Endothelial cell of umbilical vein (primary cell): ENCODE measurements around the gene SERINC2. TPM values are rescaled to one million over a fixed set of nuclear protein-coding genes. Genes with fewer than 3 reads are reported as not detected.

ENCODE experiments used
- BruUV-seq: library from RNA; stranded (reverse); fragments of 400-500 nt; replicated peaks from 2 replicates; lab custom pipeline; 2021; lab: Mats Ljungman, UMichigan
- CTCF ChIA-PET: fragments of 300-600, 350-600 bp; sonication (Branson Sonifier 250); formaldehyde crosslinking; loops from one replicate; lab custom pipeline; 2021; ENCODE audit warnings: antibody characterized with exemption, inconsistent platforms; lab: Charles Lee
- POLR2A ChIA-PET: fragments of 300-600, 350-600 bp; sonication (Branson Sonifier 250); formaldehyde crosslinking; loops from one replicate; lab custom pipeline; 2021; ENCODE audit warnings: antibody characterized with exemption, inconsistent platforms; lab: Charles Lee
- DNase-seq: peaks from one replicate; pipeline ENCODE4 v3.0.0-alpha.2; 2011; ENCODE audit warnings: low read depth, low spot score
- FAIRE-seq: peaks from 2 replicates; lab custom pipeline; 2011; peaks lifted over from hg19 to GRCh38; lab: Jason Lieb, UNC
- H2AFZ ChIP-seq: 2 replicates; pipeline ENCODE4 v1.6.0; 2012; ENCODE audit warnings: low read depth, low read length, control low read depth, inconsistent platforms
- H3K27ac ChIP-seq: 2 replicates; pipeline ENCODE4 v1.5.1; 2011; ENCODE audit warnings: low read depth, mild to moderate bottlenecking, control low read depth, low read length, moderate library complexity; ENCODE audit not compliant: insufficient read depth
- H3K27me3 ChIP-seq, 2 experiments: 2 replicates each; pipeline versions ENCODE4 v1.6.0 to v1.6.1; 2011; ENCODE audit warnings: low read length in 2 of 2, mixed read lengths in 1 of 2; ENCODE audit not compliant: control insufficient read depth in 2 of 2, insufficient read depth in 2 of 2
- H3K36me3 ChIP-seq, 2 experiments: 2 replicates in 1 of 2; 3 replicates in 1 of 2; pipeline ENCODE4 v1.5.1; 2011; ENCODE audit warnings: low read length in 2 of 2, mild to moderate bottlenecking in 1 of 2, moderate library complexity in 1 of 2; ENCODE audit not compliant: control insufficient read depth in 2 of 2, insufficient read depth in 2 of 2; ENCODE audit errors: extremely low read depth in 1 of 2
- H3K4me1 ChIP-seq: 3 replicates; pipeline ENCODE4 v1.5.1; 2011; ENCODE audit warnings: mild to moderate bottlenecking, low read length; ENCODE audit not compliant: control insufficient read depth, insufficient read depth; ENCODE audit errors: extremely low read depth
- H3K4me2 ChIP-seq: 2 replicates; pipeline ENCODE4 v1.6.1; 2011; ENCODE audit warnings: low read length, control low read depth, mixed read lengths; ENCODE audit not compliant: insufficient read depth
- H3K4me3 ChIP-seq, 3 experiments: fragments of 200-600 bp in 1 of 3; sonication (generic), shearing (Covaris generic) in 1 of 3; replicated peaks in 1 of 3; 2 replicates each; pipeline ENCODE4 v1.5.1; 2011 to 2016; ENCODE audit warnings: control low read depth in 3 of 3, low read length in 3 of 3, mild to moderate bottlenecking in 2 of 3, inconsistent platforms in 1 of 3, low read depth in 1 of 3, moderate library complexity in 1 of 3; ENCODE audit not compliant: insufficient read depth in 1 of 3
- H3K79me2 ChIP-seq: 2 replicates; pipeline ENCODE4 v1.6.0; 2012; ENCODE audit warnings: low read length, inconsistent platforms; ENCODE audit not compliant: control insufficient read depth, insufficient read depth
- H3K9ac ChIP-seq: replicated peaks from 2 replicates; pipeline ENCODE3; 2011; ENCODE audit warnings: low read length, control low read depth; ENCODE audit not compliant: insufficient read depth; ENCODE audit errors: extremely low read depth
- H3K9me1 ChIP-seq: replicated peaks from 3 replicates; pipeline ENCODE4 v1.6.0; 2011; ENCODE audit warnings: mild to moderate bottlenecking, low read length; ENCODE audit not compliant: control insufficient read depth, insufficient read depth; ENCODE audit errors: extremely low read depth
- H3K9me3 ChIP-seq: replicated peaks from 2 replicates; pipeline ENCODE4 v1.5.1; 2012; ENCODE audit warnings: low read length, inconsistent platforms; ENCODE audit not compliant: control insufficient read depth, insufficient read depth
- H4K20me1 ChIP-seq: replicated peaks from 2 replicates; pipeline ENCODE3; 2011; ENCODE audit warnings: mild to moderate bottlenecking, low read length; ENCODE audit not compliant: control insufficient read depth, insufficient read depth; ENCODE audit errors: extremely low read depth
- EZH2 ChIP-seq: IDR thresholded peaks from 2 replicates; pipeline ENCODE4 v1.6.1; 2012; ENCODE audit warnings: borderline replicate concordance, low read depth, mild to moderate bottlenecking, moderate library complexity, low read length, inconsistent platforms; ENCODE audit not compliant: severe bottlenecking
- FOS ChIP-seq: IDR thresholded peaks from 2 replicates; pipeline ENCODE4 v1.6.1; 2011; ENCODE audit warnings: mild to moderate bottlenecking, low read length, moderate library complexity, borderline replicate concordance; ENCODE audit not compliant: insufficient read depth
- GATA2 ChIP-seq: IDR thresholded peaks from 2 replicates; pipeline ENCODE4 v1.7.0; 2011; ENCODE audit warnings: low read depth, mild to moderate bottlenecking, moderate library complexity, mixed read lengths, low read length; ENCODE audit not compliant: insufficient read length, insufficient read depth
- JUN ChIP-seq: IDR thresholded peaks from 2 replicates; pipeline ENCODE4 v1.6.1; 2011; ENCODE audit warnings: borderline replicate concordance, low read depth; ENCODE audit not compliant: insufficient read length, insufficient read depth
- MAX ChIP-seq: IDR thresholded peaks from 2 replicates; pipeline ENCODE4 v1.6.1; 2011; ENCODE audit not compliant: insufficient read depth, insufficient read length
- MYC ChIP-seq: IDR thresholded peaks from one replicate; pipeline ENCODE4 v1.6.1; 2011; ENCODE audit warnings: mild to moderate bottlenecking, low read depth, low read length
- POLR2A ChIP-seq: IDR thresholded peaks from 2 replicates; pipeline ENCODE4 v1.6.1; 2012; ENCODE audit warnings: low read depth, mild to moderate bottlenecking, control low read depth, low read length
- POLR2AphosphoS5 ChIP-seq: IDR thresholded peaks from 2 replicates; pipeline ENCODE4 v1.6.1; 2012; ENCODE audit warnings: low read depth, mild to moderate bottlenecking, control low read depth, low read length, moderate library complexity; ENCODE audit not compliant: insufficient read depth
- dilution Hi-C: fragments of 300-500 bp; cut with MboI; formaldehyde crosslinking; loops from one replicate; pipeline ENCODE4 v1.15.0; 2019; ENCODE audit warnings: low sequenced_read_pairs; ENCODE audit not compliant: extremely low pct_ligation_motif_present
- intact Hi-C: fragments of 100-400 bp; cut with micrococcal nuclease; formaldehyde crosslinking; loops from one replicate; pipeline ENCODE4 v1.10.0; 2022
- polyA plus RNA-seq, 4 experiments: library from polyadenylated mRNA; depleted of rRNA in 3 of 4; stranded (reverse) in 3 of 4; unstranded in 1 of 4; fragments of >200 nt; gene quantifications; 2 replicates each; pipeline versions ENCODE4 v1.2.1 to v1.2.3, GENCODE V29; 2011 to 2012; ENCODE audit warnings: missing spikeins in 1 of 4
- total RNA-seq: library from RNA; stranded (reverse); gene quantifications from 2 replicates; pipeline ENCODE4 v1.2.3, GENCODE V29; 2021
- TF ChIP-seq, protein P1 (sequence below), 2 donors: IDR thresholded peaks; 1 replicate in 1 of 2; 2 replicates in 1 of 2; pipeline ENCODE4 v1.5.1; 2011; ENCODE audit warnings: low read length in 2 of 2, mild to moderate bottlenecking in 2 of 2, moderate library complexity in 2 of 2, control low read depth in 1 of 2, inconsistent platforms in 1 of 2, low read depth in 1 of 2; ENCODE audit not compliant: insufficient read depth in 1 of 2; ENCODE audit errors: extremely low read depth in 1 of 2

The SERINC2 gene
- total and polyA plus RNA-seq, 2 donors (not counting 3 experiments of a cell fraction or from before 2014, with no cell fraction given), result 19.4 to 34.6 TPM

- H4K20me1 ChIP-seq, result no peaks in the 10 kb centered on the region
- H3K4me2 ChIP-seq, result no peak overlapping the region
- H3K36me3 ChIP-seq, result no peaks in the 10 kb centered on the region
- no peak overlapping the region for H2AFZ ChIP-seq
- no peaks in the 10 kb centered on the region for H3K4me1 ChIP-seq
- TF ChIP-seq JUN (no peak), EZH2 (no peak), POLR2AphosphoS5 (no peak), MYC (no peak), POLR2A (no peak), MAX (no peak), GATA2 (no peak), FOS (no peak)
- TF ChIP-seq, protein P1, sequence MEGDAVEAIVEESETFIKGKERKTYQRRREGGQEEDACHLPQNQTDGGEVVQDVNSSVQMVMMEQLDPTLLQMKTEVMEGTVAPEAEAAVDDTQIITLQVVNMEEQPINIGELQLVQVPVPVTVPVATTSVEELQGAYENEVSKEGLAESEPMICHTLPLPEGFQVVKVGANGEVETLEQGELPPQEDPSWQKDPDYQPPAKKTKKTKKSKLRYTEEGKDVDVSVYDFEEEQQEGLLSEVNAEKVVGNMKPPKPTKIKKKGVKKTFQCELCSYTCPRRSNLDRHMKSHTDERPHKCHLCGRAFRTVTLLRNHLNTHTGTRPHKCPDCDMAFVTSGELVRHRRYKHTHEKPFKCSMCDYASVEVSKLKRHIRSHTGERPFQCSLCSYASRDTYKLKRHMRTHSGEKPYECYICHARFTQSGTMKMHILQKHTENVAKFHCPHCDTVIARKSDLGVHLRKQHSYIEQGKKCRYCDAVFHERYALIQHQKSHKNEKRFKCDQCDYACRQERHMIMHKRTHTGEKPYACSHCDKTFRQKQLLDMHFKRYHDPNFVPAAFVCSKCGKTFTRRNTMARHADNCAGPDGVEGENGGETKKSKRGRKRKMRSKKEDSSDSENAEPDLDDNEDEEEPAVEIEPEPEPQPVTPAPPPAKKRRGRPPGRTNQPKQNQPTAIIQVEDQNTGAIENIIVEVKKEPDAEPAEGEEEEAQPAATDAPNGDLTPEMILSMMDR (IDR thresholded peaks at IDR 0.05; ENCODE audit: extremely low read depth in 1 of 2, insufficient read depth in 1 of 2, low read depth in 1 of 2, low read length in 2 of 2), result no peak
- H3K9ac ChIP-seq, result no peak overlapping the region
- DNase-seq, result no peak
- no peaks in the 10 kb centered on the region for H3K9me1 ChIP-seq
- no TSS peak for BruUV-seq
- CTCF ChIA-PET, result interaction anchor here (0.8 kb wide), 1 partner anchor 11 kb away, joined by 3 read pairs; no protein-coding TSS in a partner anchor
- dilution Hi-C loops, result no loop called here
- intact Hi-C loops, result no loop called here
- FAIRE-seq, result no peak
- no peak overlapping the region for H3K4me3 ChIP-seq
- POLR2A ChIA-PET, result no interaction called here
- no peaks in the 10 kb centered on the region for H3K79me2 ChIP-seq
- no peaks in the 10 kb centered on the region for H3K9me3 ChIP-seq
- H3K27me3 ChIP-seq, result peaks cover under 1 to 11% of the 10 kb centered on the region in 2 experiments
- H3K27ac ChIP-seq, result no peak overlapping the region
These were observed 69.5 kb downstream of the SERINC2 start for GRCh38 chr1:31482482-31483011.
